A549 (cell line): ENCODE results near the gene PLCL1. TPM values are rescaled to one million over a fixed set of nuclear protein-coding genes. Genes with fewer than 3 reads are reported as not detected.

Experiments used
- ATAC-seq, 2 experiments: fragments of 200-7000 bp in 1 of 2; fragments of >200 bp in 1 of 2; cut with Nextera tagmentation in 1 of 2; cut with Tn5 transposase in 1 of 2; 3 replicates each; pipeline versions ENCODE4 v1.8.0 to v1.9.1; 2018 to 2020; ENCODE audit warnings: mild to moderate bottlenecking in 1 of 2, moderate library complexity in 1 of 2
- CTCF ChIA-PET: fragments of 300-600 bp; sonication (Branson Sonifier 250); formaldehyde crosslinking; extraction: SDS; loops from one replicate; lab custom pipeline; 2021; ENCODE audit warnings: antibody characterized with exemption, inconsistent platforms; lab: Yijun Ruan, JAX
- POLR2A ChIA-PET: fragments of 350-600 bp; formaldehyde crosslinking; extraction: SDS; loops from one replicate; lab custom pipeline; 2021; ENCODE audit warnings: antibody characterized with exemption, inconsistent platforms; lab: Yijun Ruan, JAX
- DNase-seq, 2 experiments: peaks; one replicate each; pipeline versions ENCODE4 v3.0.0 to v3.0.0-alpha.2; 2011 to 2016; ENCODE audit warnings: low read depth in 1 of 2, low spot score in 1 of 2
- FAIRE-seq: peaks from 2 replicates; lab custom pipeline; 2011; peaks lifted over from hg19 to GRCh38; lab: Jason Lieb, UNC
- H3K27ac ChIP-seq, 2 experiments: fragments of >200 bp; sonication (Bioruptor Twin); formaldehyde crosslinking; 3 replicates each; pipeline ENCODE4 v1.5.1; 2016 to 2017
- H3K4me1 ChIP-seq: fragments of >200 bp; sonication (Bioruptor Twin); formaldehyde crosslinking; 3 replicates; pipeline ENCODE4 v1.6.1; 2016
- H3K4me2 ChIP-seq: fragments of >200 bp; sonication (Bioruptor Twin); formaldehyde crosslinking; 3 replicates; pipeline ENCODE4 v1.6.1; 2016
- H3K4me3 ChIP-seq: fragments of >200 bp; sonication (Bioruptor Twin); formaldehyde crosslinking; 3 replicates; pipeline ENCODE4 v1.5.1; 2016
- H3K9me3 ChIP-seq: fragments of >200 bp; sonication (Bioruptor Twin); formaldehyde crosslinking; 3 replicates; pipeline ENCODE4 v1.6.1; 2016
- BCL3 ChIP-seq: fragments of >200 bp; sonication (Bioruptor Twin); formaldehyde crosslinking; IDR thresholded peaks from 3 replicates; pipeline ENCODE4 v1.6.1; 2016
- CBX2 ChIP-seq: fragments of 200-600 bp; sonication (generic); IDR thresholded peaks from 2 replicates; pipeline ENCODE4 v1.6.1; 2016; ENCODE audit warnings: low read depth, mild to moderate bottlenecking, borderline replicate concordance
- EHMT2 ChIP-seq: fragments of 200-600 bp; sonication (generic); IDR thresholded peaks from 2 replicates; pipeline ENCODE4 v1.6.1; 2016; ENCODE audit warnings: antibody characterized with exemption, low read depth, mild to moderate bottlenecking, moderate library complexity
- EP300 ChIP-seq, 2 experiments: fragments of >200 bp; sonication (Bioruptor Twin); formaldehyde crosslinking; IDR thresholded peaks; 2 replicates in 1 of 2; 3 replicates in 1 of 2; pipeline ENCODE4 v1.6.1; 2016 to 2017
- FOSB ChIP-seq: fragments of 250-450 bp; sonication (Bioruptor Pico); IDR thresholded peaks from 2 replicates; pipeline ENCODE4 v1.5.0; 2020; ENCODE audit warnings: mild to moderate bottlenecking, moderate library complexity
- FOSL2 ChIP-seq, 2 experiments: fragments of 450-650 bp in 1 of 2; fragments of >200 bp in 1 of 2; sonication (Bioruptor Twin) in 1 of 2; formaldehyde crosslinking; IDR thresholded peaks; 2 replicates each; pipeline versions ENCODE4 v1.5.0 to v1.6.1; 2016 to 2020; ENCODE audit warnings: mild to moderate bottlenecking in 1 of 2, moderate library complexity in 1 of 2
- HEYL ChIP-seq: fragments of 250-450 bp; sonication (Bioruptor Pico); IDR thresholded peaks from 2 replicates; pipeline ENCODE4 v1.8.0; 2021; ENCODE audit warnings: mild to moderate bottlenecking, moderate library complexity
- HOXB13 ChIP-seq: fragments of 250-450 bp; sonication (Bioruptor Pico); IDR thresholded peaks from 2 replicates; pipeline ENCODE4 v1.5.0; 2020; ENCODE audit warnings: low read depth, mild to moderate bottlenecking, moderate library complexity
- JUN ChIP-seq, 2 experiments: fragments of >200 bp; sonication (Bioruptor Twin); formaldehyde crosslinking; IDR thresholded peaks; 2 replicates in 1 of 2; 3 replicates in 1 of 2; pipeline ENCODE4 v1.6.1; 2016 to 2017
- JUNB ChIP-seq: fragments of >200 bp; sonication (Bioruptor Twin); formaldehyde crosslinking; IDR thresholded peaks from 2 replicates; pipeline ENCODE4 v1.6.1; 2016
- NFE2L2 ChIP-seq: fragments of 150-350 bp; conservative IDR thresholded peaks from 2 replicates; pipeline ENCODE4 v1.6.1; 2014; ENCODE audit warnings: low read length
- NPAS2 ChIP-seq: fragments of 250-450 bp; sonication (Bioruptor Pico); IDR thresholded peaks from 2 replicates; pipeline ENCODE4 v1.8.0; 2022; ENCODE audit warnings: mild to moderate bottlenecking, moderate library complexity, borderline replicate concordance
- PBX3 ChIP-seq: IDR thresholded peaks from 2 replicates; pipeline ENCODE4 v1.6.1; 2012
- PHF8 ChIP-seq: fragments of 200-600 bp; sonication (generic); IDR thresholded peaks from 2 replicates; pipeline ENCODE4 v1.6.1; 2016; ENCODE audit warnings: low read depth, mild to moderate bottlenecking, antibody characterized with exemption, moderate library complexity, borderline replicate concordance
- RAD21 ChIP-seq, 2 experiments: fragments of >200 bp in 1 of 2; sonication (Bioruptor Twin) in 1 of 2; formaldehyde crosslinking in 1 of 2; IDR thresholded peaks in 1 of 2; conservative IDR thresholded peaks in 1 of 2; 2 replicates in 1 of 2; 3 replicates in 1 of 2; pipeline ENCODE4 v1.6.1; 2012 to 2018; ENCODE audit warnings: inconsistent platforms in 1 of 2
- RCOR1 ChIP-seq: fragments of 150-350 bp; IDR thresholded peaks from 2 replicates; pipeline ENCODE4 v1.6.1; 2014; ENCODE audit warnings: antibody characterized with exemption, low read length, low read depth
- RNF2 ChIP-seq: fragments of 200-600 bp; sonication (generic); IDR thresholded peaks from 2 replicates; pipeline ENCODE4 v1.6.1; 2016; ENCODE audit warnings: low read depth, mild to moderate bottlenecking, antibody characterized with exemption, moderate library complexity, borderline replicate concordance
- SREBF2 ChIP-seq: fragments of 450-650 bp; IDR thresholded peaks from 2 replicates; pipeline ENCODE4 v1.6.1; 2014; ENCODE audit warnings: mild to moderate bottlenecking, moderate library complexity
- TFCP2L1 ChIP-seq: fragments of 250-450 bp; sonication (Bioruptor Pico); IDR thresholded peaks from 2 replicates; pipeline ENCODE4 v1.5.0; 2021; ENCODE audit warnings: mild to moderate bottlenecking
- USF2 ChIP-seq: fragments of 450-650 bp; IDR thresholded peaks from 2 replicates; pipeline ENCODE4 v1.6.1; 2014; ENCODE audit warnings: antibody characterized with exemption
- ZFP36 ChIP-seq: fragments of 450-650 bp; IDR thresholded peaks from 2 replicates; pipeline ENCODE4 v1.6.1; 2014; ENCODE audit warnings: borderline replicate concordance; ENCODE audit not compliant: partially characterized antibody
- WGBS: methylation state at CpG from one replicate; pipeline ENCODE4 v1.1.6; 2017; ENCODE audit errors: missing lambda C conversion rate; 5-methylcytosine and 5-hydroxymethylcytosine counted together
- polyA plus RNA-seq, 4 experiments: library from polyadenylated mRNA; depleted of rRNA in 3 of 4; stranded (reverse); fragments of >200 nt; fragmentation: RNase III in 1 of 4; extraction: RNeasy Plus Mini Kit Qiagen cat#74134 plus additional on column Dnase treatment in 1 of 4; gene quantifications; 2 replicates in 3 of 4; 3 replicates in 1 of 4; pipeline ENCODE4 v1.2.3, GENCODE V29; 2011 to 2017
- TF ChIP-seq, protein P1 (sequence below): fragments of 200-600 bp; sonication (generic); IDR thresholded peaks from 2 replicates; pipeline ENCODE4 v1.6.1; 2016; ENCODE audit warnings: antibody characterized with exemption, mild to moderate bottlenecking, moderate library complexity
- TF ChIP-seq, protein P2 (sequence below): IDR thresholded peaks from 2 replicates; pipeline ENCODE4 v1.6.1; 2012
- TF ChIP-seq, protein P3 (sequence below): fragments of >200 bp; sonication (Bioruptor Twin); formaldehyde crosslinking; IDR thresholded peaks from 3 replicates; pipeline ENCODE4 v1.5.1; 2016

Gene PLCL1
- polyA plus RNA-seq, 2 of the 4 experiments (the other 2 are of a cell fraction) = 0.03 TPM

- TF ChIP-seq, protein P1, sequence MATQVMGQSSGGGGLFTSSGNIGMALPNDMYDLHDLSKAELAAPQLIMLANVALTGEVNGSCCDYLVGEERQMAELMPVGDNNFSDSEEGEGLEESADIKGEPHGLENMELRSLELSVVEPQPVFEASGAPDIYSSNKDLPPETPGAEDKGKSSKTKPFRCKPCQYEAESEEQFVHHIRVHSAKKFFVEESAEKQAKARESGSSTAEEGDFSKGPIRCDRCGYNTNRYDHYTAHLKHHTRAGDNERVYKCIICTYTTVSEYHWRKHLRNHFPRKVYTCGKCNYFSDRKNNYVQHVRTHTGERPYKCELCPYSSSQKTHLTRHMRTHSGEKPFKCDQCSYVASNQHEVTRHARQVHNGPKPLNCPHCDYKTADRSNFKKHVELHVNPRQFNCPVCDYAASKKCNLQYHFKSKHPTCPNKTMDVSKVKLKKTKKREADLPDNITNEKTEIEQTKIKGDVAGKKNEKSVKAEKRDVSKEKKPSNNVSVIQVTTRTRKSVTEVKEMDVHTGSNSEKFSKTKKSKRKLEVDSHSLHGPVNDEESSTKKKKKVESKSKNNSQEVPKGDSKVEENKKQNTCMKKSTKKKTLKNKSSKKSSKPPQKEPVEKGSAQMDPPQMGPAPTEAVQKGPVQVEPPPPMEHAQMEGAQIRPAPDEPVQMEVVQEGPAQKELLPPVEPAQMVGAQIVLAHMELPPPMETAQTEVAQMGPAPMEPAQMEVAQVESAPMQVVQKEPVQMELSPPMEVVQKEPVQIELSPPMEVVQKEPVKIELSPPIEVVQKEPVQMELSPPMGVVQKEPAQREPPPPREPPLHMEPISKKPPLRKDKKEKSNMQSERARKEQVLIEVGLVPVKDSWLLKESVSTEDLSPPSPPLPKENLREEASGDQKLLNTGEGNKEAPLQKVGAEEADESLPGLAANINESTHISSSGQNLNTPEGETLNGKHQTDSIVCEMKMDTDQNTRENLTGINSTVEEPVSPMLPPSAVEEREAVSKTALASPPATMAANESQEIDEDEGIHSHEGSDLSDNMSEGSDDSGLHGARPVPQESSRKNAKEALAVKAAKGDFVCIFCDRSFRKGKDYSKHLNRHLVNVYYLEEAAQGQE = no peak
- TF ChIP-seq PBX3 (no peak), BCL3 (no peak), JUN (IDR thresholded peaks at IDR 0.05) (no peak), RNF2 (no peak)
Observed at GRCh38 chr2:197959383-197959782, 155.0 kb downstream of the PLCL1 start (continued).

DNA sequence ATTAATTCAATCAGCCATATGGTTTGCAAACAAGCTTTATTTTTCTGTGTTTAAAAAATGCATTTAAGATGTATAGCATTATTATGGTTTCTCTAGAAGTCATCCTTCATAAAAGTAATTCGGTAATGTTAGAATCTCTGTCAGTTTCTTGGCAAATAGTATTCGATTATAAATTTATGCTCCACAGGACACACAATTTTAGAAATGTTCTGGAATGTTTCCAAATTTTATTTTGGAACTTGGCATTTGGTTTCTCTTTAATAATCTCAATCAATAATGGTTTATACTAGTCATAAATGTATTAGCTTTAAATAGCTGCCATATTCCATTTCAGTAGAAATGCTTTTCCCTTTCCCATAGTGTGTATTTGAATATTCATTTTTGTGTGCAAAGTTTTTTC is 156.4 kb downstream of the PLCL1 start:
- TF ChIP-seq JUNB (no peak), NPAS2 (CRISPR knock-in tag) (no peak), PHF8 (no peak), EHMT2 (no peak), TFCP2L1 (no peak), FOSL2 (IDR thresholded peaks at IDR 0.05) (no peak), FOSL2 (CRISPR knock-in tag; IDR thresholded peaks at IDR 0.05) (no peak), SREBF2 (no peak), FOSB (no peak)
- TF ChIP-seq, protein P2, sequence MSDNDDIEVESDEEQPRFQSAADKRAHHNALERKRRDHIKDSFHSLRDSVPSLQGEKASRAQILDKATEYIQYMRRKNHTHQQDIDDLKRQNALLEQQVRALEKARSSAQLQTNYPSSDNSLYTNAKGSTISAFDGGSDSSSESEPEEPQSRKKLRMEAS = no peak
- no peak overlapping the region for H3K27ac ChIP-seq
- FAIRE-seq = no peak
- WGBS = 7% methylated on average over 2 of the region's 2 CpGs
- H3K4me3 ChIP-seq = no peak overlapping the region
- ChIA-PET POLR2A (no interaction called here), CTCF (no interaction called here)
- H3K4me2 ChIP-seq = no peak overlapping the region
- DNase-seq = no peak
- no peaks in the 10 kb centered on the region for H3K9me3 ChIP-seq
- no peaks in the 10 kb centered on the region for H3K4me1 ChIP-seq
- ATAC-seq = no peak

DNA sequence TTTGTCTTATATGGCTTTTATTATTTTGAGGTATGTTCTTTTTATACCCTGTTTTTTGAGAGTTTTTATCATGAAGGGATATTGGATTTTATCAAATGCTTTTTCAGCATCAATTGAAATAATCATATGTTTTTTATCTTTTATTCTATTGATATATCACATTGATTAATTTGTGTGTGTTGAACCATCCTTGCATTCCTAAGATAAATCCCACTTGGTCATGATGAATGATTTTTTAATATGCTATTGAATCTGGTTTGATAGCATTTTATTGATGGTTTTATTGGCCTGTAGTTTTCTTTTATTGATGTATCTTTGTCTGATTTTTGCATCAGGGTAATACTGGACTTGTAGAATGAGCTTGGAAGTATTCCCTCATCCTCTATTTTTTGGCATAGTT is 160.3 kb downstream of the PLCL1 start:
- H3K4me3 ChIP-seq = no peak overlapping the region
- H3K27ac ChIP-seq = no peak overlapping the region
- FAIRE-seq = no peak
- no peak for DNase-seq
- no peaks in the 10 kb centered on the region for H3K4me1 ChIP-seq
- CTCF ChIA-PET = no interaction called here
- H3K4me2 ChIP-seq = no peak overlapping the region
- TF ChIP-seq RAD21 (conservative IDR thresholded peaks at IDR 0.05 in 1 of 2, IDR thresholded peaks at IDR 0.05 in 1 of 2) (no peak), RNF2 (no peak), FOSL2 (IDR thresholded peaks at IDR 0.05) (no peak), FOSL2 (CRISPR knock-in tag; IDR thresholded peaks at IDR 0.05) (no peak)
- ATAC-seq = no peak
- POLR2A ChIA-PET = no interaction called here
- H3K9me3 ChIP-seq = no peaks in the 10 kb centered on the region

DNA sequence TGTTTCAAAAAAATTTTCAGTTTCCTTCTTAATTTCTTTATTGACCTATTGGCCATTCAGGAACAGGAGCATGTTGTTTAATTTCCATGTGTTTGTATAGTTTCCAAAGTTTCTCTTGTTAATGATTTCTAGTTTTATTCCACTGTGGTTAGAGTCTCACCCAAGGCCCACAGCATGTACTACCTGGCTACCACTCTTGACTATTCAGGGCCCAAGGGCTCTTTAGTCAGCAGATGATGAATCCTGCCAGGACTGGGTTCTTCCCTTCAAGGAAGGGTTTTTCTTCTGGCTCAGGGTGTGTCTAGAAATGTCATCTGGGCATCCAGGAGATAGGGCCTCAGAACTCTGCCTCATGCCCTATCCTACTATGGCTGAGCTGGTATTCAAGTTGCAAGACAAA is 161.4 kb downstream of the PLCL1 start:
- ChIA-PET POLR2A (no interaction called here), CTCF (no interaction called here)
- H3K4me3 ChIP-seq = no peak overlapping the region
- H3K9me3 ChIP-seq = no peaks in the 10 kb centered on the region
- FAIRE-seq (no peak), DNase-seq (no peak), ATAC-seq (no peak)
- no peak overlapping the region for H3K4me2 ChIP-seq
- H3K4me1 ChIP-seq = no peaks in the 10 kb centered on the region
- H3K27ac ChIP-seq = no peak overlapping the region
- TF ChIP-seq CBX2 (no peak), RNF2 (no peak), HOXB13 (CRISPR knock-in tag) (no peak), USF2 (no peak), SREBF2 (no peak), ZFP36 (no peak), EP300 (IDR thresholded peaks at IDR 0.05) (no peak), HEYL (CRISPR knock-in tag) (no peak), RCOR1 (no peak), NFE2L2 (no peak)
- TF ChIP-seq, protein P3, sequence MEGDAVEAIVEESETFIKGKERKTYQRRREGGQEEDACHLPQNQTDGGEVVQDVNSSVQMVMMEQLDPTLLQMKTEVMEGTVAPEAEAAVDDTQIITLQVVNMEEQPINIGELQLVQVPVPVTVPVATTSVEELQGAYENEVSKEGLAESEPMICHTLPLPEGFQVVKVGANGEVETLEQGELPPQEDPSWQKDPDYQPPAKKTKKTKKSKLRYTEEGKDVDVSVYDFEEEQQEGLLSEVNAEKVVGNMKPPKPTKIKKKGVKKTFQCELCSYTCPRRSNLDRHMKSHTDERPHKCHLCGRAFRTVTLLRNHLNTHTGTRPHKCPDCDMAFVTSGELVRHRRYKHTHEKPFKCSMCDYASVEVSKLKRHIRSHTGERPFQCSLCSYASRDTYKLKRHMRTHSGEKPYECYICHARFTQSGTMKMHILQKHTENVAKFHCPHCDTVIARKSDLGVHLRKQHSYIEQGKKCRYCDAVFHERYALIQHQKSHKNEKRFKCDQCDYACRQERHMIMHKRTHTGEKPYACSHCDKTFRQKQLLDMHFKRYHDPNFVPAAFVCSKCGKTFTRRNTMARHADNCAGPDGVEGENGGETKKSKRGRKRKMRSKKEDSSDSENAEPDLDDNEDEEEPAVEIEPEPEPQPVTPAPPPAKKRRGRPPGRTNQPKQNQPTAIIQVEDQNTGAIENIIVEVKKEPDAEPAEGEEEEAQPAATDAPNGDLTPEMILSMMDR = no peak
